Skeletal muscle cell (primary cell): ENCODE data around the gene RBPJL.
A peak's percentile ranks its signal among the peaks of the same experiment; 100 is the strongest.

Source experiments
- DNase-seq: peaks from one replicate; pipeline ENCODE4 v3.0.0-alpha.2; 2010; ENCODE audit warnings: low read depth
- H3K4me3 ChIP-seq: 2 replicates; pipeline ENCODE4 v1.5.1; 2011; ENCODE audit warnings: low read depth, mild to moderate bottlenecking, control low read depth, low read length, moderate library complexity

RBPJL gene

DNA sequence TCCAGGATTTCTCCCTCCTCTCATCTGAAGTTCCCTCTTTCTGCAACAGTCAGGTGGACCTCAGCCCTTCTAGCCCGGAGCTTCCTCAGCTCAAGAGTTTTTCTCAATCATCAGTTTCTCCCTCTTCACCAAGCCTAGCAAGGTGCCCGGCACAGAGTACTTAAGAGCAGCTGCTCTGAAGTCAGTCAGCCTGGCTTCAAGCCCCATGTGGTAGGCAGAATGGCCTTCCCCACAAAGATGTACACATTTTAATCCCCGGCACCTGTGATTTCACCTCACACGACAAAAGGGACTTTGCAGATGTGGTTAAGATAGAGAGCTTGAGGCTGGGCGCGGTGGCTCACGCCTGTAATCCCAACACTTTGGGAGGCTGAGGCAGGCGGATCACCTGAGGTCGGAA lies 15.1 kb upstream of the RBPJL start:
- H3K4me3 ChIP-seq: no peak overlapping the region
- no peak for DNase-seq

DNA sequence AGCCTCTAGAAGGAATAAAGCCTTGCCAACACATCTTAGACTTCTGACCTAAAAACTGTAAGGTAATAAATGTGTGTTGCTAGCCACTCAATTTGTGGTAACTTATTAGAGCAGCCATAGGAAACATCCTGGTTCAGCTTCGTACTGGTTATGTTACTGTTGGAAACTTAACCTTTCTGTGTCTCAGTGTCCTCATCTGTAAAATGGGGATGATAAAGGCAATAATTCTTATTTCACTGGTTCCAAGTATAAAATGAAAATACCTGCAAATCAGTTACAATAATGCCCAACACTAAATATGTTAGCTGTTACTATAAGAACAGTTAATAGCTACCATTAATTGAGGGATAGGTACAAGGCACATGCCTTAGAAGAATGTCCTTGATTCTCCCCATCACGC lies 14.3 kb upstream of the RBPJL start:
- DNase-seq: no peak
- H3K4me3 ChIP-seq: no peak overlapping the region

DNA sequence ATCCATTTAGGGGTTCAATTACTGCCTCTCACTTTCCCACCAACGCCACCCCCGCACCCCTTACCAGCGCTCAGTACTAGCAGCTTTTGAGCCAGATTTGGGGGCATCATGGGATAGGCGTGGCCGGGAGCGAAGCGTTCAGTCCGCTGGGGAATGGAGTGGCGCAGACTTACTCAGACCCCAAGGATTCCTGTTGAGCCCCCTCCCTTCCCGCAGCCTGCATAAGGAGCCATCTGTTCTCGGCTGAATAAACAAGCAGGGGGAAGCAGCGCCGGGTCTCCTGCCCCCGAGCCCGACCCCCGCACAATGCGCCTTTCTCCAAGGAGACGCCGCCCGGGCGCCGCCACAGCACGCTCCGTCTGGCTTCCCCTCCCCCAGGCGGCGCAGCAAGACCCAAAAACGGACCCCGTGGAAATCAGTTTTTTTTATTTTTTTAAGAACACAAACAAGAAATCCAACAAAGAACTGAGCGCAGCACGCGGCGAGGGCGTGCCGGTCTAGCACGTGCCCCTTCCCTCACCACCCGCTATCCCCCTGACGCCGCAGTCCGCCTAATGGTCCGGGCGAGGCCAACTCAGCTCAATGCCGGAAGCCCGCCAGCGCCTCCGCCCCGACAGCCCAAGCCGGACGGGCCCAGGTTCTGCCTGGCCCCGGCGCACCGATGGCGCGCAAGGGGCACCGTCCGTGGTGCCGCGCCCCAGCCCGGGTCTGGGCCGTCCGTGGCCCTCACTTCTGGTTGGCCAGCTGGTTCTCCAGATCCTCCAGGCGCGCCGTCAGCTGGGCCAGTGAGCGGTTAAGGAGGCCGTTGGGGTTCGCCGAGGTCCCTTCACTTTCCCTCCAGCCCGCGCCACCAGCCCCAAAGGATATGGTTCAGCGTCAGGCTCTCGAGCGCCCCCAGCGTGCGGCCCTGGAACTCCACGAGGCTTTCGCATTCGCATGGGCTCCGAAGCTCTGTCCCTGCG lies 13.3 kb upstream of the RBPJL start:
- DNase-seq: no peak
- peak overlapping the region; percentile 59 for H3K4me3 ChIP-seq

DNA sequence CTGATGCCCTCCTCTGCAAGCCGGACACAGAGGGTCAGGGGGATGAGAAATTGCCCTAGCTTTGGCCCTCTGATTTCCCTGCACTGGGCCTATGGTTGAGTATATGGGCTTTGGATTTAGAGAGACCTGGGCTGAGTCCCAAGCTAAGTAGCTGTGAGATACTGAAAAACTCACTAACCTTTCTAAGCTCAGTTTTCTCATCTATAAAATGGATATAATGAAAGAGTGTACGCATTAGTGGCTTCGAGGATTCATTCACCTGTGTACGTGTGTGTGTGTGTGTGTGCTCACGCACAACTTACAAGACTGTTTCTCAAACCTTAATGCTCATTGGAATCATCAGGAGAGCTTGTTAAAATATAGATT lies 12.7 kb upstream of the RBPJL start:
- no peak for DNase-seq
- H3K4me3 ChIP-seq: peak overlapping the region; percentile 59

DNA sequence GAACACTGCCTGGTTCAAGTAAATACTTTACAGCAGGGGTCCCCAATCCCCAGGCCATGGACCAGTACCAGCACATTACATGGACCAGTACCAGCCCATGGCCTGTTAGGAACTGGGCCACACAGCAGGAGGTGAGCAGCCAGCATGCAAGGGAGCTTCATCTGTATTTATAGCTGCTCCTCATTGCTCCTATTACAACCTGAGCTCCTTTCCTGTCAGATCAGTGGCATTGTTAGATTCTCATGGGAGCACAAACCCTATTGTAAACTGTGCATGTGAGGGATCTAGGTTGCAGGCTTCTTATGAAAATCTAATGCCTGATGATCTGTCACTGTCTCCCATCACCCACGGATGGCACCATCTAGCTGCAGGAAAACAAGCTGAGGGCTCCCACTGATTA lies 12.0 kb upstream of the RBPJL start:
- DNase-seq: no peak

DNA sequence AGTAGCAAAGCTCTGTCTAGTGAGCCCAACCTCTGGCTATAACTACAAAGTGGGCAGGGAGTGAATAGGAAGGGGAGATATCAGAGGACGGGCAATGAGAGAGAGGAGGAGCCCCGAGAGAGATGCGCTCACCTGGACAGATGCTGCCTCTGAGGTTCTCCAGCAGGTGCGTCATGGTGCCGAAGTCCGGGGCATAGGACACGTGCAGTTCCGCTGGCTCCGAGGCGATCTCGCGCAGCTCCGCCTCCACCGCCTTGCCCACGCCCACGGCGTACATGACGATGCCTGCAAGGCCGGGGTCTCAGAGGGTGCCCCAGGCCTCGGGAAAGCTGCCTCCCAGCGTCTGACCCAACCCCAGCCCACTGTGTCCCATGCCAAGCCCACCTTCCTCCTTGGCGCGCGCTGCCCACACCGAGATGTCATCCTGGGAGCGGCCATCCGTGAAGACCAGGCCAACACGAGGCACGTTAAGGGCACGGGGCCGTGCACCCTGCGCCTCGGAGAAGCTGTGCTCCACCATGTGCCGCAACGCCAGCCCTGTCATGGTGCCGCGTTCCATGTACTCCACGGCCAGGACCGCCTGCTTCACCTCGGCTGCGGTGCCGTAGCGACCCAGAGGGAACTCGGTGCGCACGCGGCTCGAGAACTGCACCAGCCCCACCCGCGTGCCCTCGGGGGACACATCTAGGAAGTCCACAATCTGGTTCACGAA lies 8.7 kb upstream of the RBPJL start:
- no peak for DNase-seq

More for the DNA sequence above, 12.0 kb upstream of the RBPJL start:
- H3K4me3 ChIP-seq: no peak overlapping the region

DNA sequence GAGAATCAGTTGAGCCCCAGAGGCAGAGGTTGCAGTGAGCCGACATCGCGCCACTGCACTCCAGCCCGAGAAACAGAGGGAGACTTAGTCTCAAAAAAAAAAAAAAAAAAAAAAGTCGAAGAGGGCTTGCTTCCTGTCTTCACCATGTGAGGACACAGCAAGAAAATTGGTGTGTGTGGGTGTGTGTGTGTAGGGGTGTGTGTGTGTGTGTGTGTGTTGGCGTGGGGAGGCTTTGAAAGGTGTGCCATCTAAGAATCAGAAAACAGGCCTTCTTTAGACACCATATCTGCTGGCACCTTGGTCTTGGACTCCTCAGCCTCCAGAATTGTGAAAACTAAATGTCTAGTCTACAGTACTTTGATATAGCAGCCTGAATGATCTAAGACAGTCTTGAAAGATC lies 6.9 kb upstream of the RBPJL start:
- H3K4me3 ChIP-seq: no peak overlapping the region

More for the DNA sequence above, 8.7 kb upstream of the RBPJL start:
- no peak overlapping the region for H3K4me3 ChIP-seq

DNA sequence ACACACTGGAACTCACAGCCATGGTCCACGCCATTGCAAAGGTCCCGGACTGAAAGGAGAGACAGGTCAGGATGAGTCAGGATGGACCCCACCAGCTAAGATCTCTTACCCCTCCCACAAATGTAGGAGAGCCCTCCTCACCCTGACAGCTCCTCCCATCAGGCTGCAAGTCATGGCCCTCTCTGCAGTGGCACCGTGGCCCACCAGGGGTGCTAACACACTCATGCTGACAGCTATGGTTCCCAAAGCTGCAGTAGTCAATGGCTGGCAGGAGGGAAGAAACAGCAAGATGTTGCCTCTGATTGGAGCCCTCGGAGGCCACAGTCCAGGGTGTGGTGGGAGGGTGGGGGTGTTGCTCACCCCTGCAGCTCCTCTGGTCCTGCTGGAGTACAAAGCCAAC lies 5.7 kb upstream of the RBPJL start:
- no peak overlapping the region for H3K4me3 ChIP-seq
- no peak for DNase-seq

More for the DNA sequence above, 6.9 kb upstream of the RBPJL start:
- DNase-seq: no peak

DNA sequence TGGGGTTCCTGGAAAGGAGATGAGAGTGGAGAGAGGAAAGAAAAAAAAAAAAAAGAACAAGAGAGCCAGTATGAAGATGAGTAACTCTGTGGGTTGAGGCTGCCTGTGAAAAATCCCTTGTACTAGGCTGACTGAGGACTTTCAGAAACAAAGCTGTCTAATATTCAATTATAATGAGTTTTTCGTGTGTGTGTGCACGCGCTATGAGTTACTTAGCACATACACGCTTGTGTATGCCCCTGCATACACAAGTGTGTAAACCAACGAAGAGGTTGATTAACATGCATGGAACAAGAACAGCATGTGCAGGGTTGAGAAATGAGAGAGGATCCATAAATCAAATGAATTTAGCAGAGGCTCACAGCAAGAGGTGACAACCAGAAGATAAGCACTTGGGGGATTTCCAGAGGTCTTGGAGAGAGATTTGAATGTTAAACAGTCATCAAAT lies 4.8 kb upstream of the RBPJL start:
- no peak overlapping the region for H3K4me3 ChIP-seq
- DNase-seq: no peak

DNA sequence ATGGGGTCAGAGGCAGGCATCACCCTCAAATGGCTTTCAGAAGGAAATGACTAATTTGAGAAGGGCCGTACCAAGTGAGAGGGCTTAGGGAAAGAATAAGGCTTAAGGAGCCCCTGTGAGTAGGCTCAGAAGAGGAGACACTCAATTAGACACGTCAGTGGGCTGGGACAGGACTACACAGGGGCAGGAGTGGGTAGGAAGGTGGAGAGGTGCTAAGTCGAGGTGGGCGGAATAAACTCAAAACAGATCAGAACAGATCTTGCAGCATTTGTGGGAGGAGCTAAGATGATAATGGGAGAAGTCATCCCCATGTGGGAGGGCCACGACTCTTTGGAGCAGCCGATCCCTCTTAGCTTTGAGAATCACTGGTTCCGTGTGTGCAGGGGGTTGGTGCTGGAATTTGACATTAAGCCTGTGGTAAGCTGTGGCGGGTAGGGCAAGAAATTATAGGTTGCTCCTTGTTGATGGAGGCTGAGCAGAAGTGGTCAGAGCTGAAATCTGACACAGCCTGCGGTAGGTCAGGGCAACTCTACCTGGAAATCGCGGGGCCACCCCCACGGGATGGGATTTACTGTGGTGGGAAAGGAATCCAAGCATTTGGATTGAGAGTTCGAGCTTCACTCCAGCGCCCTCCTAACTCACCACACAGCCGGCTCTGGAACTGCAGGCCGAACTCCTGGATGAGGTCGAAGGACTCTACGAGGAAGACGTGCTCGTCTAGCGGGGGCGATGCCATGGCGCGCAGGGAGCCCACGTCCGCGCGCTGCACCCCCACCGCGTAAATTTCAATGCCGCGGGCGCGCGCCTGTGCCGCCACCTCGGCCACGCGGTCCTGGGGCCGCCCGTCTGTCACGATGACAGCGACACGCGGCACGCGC lies 2.8 kb upstream of the RBPJL start:
- DNase-seq: no peak
- H3K4me3 ChIP-seq: no peak overlapping the region

DNA sequence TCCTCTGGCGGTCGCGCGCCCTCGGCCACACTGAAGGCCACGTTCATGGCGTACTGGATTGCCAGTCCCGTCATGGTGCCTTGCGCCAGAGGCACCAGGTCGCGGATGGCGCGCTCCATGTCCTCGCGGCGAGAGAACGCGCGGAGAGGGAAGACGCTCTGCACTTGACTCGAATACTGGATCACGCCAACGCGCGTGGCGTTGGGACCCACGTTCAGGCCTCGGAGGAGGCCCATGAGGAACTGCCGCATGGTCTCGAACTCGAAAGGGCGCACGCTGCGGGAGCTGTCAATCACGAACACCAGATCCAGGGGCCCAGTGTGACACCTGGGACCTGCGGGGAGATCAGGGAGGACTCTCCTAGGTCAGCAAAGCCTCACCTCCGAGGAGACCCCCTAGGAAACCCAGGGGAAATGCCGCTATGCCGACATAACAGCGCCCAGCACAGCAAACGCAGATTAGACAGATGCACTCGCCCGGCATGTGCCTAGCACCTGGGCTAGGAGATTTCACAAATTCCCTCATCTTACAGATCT lies 2.1 kb upstream of the RBPJL start:
- H3K4me3 ChIP-seq: no peak overlapping the region
- DNase-seq: no peak

DNA sequence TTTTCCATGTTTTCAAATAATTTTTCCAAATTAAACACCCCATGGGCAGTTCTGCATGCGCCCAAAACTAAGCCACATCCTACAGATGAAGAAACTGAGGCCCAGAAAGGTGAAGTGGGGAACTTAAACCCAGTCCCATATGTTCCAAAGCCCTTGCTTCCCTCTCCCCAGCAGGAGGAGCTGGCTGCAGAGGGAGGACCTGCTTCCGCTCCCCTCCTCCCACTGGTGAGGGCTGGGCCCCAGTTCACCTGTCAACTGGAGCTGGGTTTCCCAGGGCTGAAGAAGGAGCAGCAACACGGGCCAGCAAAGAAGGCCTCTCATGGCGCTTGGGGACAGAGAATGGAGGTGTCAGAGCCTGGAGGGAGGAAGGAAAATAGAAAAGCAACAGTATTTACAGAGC lies 1.4 kb upstream of the RBPJL start:
- DNase-seq: no peak
- no peak overlapping the region for H3K4me3 ChIP-seq

DNA sequence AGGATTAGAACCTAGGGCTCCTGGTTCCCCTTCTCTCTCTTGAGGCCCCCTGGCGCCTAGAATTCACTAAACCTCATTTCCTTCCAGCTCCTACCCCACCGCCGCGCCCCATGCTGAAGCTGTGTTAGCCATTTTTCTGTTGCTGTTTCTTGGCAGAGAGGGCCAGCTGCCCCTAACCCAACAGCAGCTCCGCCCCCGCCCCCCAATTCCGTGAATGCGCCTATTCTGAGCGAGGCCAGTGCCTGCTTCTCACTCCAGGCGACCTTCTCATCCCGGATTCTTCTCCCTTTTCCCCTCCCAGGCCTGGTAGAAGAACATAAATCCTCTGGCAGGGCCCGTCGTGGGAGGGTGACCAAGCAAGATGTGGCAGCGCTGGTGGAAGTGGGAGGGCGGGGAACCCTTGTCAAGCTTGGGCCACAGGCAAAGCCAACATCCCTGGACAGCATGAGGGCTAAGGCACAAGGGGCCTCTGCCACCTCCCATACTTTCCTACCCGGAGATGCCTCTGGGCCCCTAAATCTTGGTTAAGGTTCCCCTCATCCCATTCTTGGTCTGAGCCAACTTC lies 518 bp downstream of the RBPJL start:
- DNase-seq: no peak
- H3K4me3 ChIP-seq: no peak overlapping the region

DNA sequence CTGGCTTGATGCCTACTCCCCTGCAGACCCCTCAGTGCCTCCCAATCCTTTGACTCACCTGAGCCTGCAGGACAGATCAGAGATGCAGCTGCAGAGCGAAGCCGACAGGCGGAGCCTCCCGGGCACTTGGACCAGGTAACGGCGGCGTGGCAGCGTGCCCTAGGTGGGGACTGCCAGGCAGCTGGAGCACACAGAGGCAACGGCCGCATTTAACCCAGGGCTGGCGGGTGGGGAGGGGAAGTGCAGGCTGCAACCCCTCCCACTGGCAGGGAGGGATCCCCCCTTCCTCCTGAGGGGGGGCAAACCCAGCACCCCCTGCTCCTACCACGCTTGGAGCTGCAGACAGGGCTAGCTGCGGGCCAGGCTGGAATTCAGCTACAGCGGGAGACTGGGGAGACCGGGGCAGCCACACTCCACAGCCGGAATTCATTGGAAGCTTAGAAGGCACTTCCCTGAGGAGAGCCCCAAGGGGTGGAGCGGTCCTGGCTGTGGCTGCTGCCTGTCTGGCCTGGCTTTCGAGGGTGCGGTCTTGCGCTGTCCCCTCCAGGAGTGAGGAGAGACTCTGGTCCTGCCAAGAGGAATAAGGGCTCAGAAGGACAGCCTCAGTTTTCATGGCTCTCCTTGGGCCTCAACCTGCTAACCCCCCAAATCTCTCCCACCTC lies 1.6 kb downstream of the RBPJL start, which contains the start of gene MATN4:
TSS of gene MATN4 (minus strand) at position 183 of the 662 bp plus-strand sequence. CDS start 2,717 bp downstream, outside the sequence.
- H3K4me3 ChIP-seq: no peak within 1 kb of the TSS
- no peak for DNase-seq

DNA sequence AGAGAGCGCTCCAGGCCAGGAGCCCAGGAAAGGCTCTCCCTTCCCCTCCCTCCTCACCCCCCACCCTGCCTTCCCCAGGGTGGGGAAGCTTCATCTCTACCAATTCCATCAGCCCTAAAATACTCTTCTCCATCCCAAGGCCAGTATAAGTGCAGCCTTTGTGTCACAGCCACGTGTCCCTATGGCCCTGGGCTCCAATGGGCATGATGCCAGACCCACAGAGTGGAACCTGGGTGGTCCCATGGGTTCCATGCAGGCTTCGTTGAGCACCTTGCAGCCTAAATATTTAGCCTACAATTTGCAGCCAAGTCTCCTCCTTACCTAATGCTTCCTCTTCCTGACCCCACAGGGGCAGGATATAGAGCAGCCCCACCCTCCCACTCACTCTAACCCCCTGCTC lies 2.4 kb downstream of the RBPJL start:
- H3K4me3 ChIP-seq: no peak overlapping the region
- DNase-seq: no peak

DNA sequence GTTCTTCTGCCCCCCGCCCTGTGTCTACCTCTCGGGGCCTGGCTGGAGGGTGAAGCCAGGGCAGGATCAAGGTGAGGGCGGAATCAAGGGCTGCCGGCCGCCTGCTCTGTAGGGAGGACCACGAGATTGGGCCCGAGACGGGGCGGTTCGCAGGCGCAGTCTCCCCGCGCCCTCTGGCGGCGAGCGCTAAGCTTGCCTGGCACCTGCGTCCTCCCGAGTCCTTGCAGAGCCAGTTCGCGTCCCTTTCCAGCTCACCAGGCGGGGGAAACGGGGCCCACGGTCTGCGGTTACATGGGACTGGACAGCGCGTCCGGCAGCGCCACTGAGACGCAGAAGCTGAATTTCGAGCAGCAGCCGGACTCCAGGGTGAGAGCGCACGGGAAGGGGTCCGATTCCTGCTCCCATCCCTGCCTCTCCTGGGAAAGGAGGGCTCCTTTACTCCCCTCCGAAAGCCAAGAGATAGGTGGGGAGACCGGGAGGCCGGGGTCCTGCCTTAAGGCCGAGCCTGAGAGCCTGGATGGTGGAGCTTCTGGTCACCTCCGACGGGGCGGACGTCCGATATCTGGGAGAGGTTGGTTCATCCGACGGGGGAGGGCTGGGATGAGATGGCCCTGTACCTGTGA lies 5.1 kb downstream of the RBPJL start:
- DNase-seq: no peak
- H3K4me3 ChIP-seq: no peak overlapping the region

DNA sequence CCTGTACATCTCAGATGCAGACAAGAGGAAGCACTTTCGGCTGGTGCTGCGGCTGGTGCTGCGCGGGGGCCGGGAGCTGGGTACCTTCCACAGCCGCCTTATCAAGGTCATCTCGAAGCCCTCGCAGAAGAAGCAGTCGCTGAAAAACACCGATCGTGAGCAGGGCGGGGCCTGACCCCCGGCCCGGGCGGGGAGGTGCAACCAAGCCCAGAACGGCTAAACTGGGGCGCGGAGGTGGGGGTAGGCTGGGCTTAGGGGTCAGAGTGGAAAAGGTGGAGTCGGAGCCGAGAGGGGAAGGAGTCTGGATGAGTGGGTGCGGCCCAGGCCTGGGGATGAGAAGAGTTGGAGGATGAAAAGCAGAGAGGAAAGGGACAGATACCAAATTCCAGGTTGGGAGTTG lies 5.6 kb downstream of the RBPJL start:
- no peak overlapping the region for H3K4me3 ChIP-seq
- DNase-seq: no peak

DNA sequence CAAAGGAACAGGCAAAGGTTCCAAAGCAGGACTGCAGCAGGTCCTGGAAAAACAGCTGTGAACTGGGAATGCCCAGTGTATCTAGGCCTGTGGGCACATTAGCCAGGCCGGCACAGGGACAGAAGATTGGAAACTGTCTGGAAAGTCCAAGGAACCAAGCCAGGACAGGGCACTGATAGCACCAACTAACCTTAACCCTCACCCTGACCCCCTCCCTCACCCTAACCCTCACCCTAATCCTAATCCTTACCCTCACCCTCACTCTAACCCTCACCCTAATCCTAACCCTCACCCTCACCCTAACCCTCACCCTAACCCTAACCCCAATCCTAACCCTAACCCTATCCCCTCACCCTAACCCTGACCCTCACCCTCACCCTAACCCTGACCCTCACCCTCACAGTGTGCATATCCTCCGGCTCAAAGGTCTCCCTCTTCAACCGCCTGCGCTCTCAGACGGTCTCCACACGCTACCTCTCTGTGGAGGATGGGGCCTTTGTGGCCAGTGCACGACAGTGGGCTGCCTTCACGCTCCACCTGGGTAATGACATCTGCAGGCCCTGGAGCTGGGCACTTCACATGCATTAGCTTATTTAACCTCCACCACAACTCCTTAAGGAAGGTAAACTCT lies 6.5 kb downstream of the RBPJL start:
- H3K4me3 ChIP-seq: no peak overlapping the region
- no peak for DNase-seq
